ENCODE data around the gene METTL3. TPM values are rescaled to one million over a fixed set of nuclear protein-coding genes. Genes with fewer than 3 reads are reported as not detected.

METTL3 gene
- total RNA-seq, 4 donors from 2014 or later, result 70.7 to 83.1 (median 75.4) TPM

GRCh38 chr14:21509432-21510143 is 1.6 kb downstream of the METTL3 start:
- no peaks in the 10 kb centered on the region for H3K9me3 ChIP-seq
- DNase-seq, result no peak
- no peak overlapping the region for H3K4me3 ChIP-seq (replicated peaks in 1 of 3)
- intact Hi-C loops (cut with DNase I), result no loop called here
- H3K4me1 ChIP-seq, result peaks cover 13 to 16% of the 10 kb centered on the region in 2 donors
- H3K36me3 ChIP-seq, result peaks cover 0 to 6% of the 10 kb centered on the region in 2 donors
- no peak overlapping the region for H3K27ac ChIP-seq
- WGBS, 2 donors, result 81 to 84% methylated on average over 6 of the region's 6 CpGs
- H3K27me3 ChIP-seq, result no peaks in the 10 kb centered on the region
- TF ChIP-seq, protein P1, sequence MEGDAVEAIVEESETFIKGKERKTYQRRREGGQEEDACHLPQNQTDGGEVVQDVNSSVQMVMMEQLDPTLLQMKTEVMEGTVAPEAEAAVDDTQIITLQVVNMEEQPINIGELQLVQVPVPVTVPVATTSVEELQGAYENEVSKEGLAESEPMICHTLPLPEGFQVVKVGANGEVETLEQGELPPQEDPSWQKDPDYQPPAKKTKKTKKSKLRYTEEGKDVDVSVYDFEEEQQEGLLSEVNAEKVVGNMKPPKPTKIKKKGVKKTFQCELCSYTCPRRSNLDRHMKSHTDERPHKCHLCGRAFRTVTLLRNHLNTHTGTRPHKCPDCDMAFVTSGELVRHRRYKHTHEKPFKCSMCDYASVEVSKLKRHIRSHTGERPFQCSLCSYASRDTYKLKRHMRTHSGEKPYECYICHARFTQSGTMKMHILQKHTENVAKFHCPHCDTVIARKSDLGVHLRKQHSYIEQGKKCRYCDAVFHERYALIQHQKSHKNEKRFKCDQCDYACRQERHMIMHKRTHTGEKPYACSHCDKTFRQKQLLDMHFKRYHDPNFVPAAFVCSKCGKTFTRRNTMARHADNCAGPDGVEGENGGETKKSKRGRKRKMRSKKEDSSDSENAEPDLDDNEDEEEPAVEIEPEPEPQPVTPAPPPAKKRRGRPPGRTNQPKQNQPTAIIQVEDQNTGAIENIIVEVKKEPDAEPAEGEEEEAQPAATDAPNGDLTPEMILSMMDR (IDR thresholded peaks at IDR 0.05), result no peak
- TF ChIP-seq POLR2A (IDR thresholded peaks at IDR 0.05), result no peak

GRCh38 chr14:21506557-21506956 is 4.6 kb downstream of the METTL3 start:
- intact Hi-C loops (cut with DNase I), result no loop called here
- Histone ChIP-seq H3K4me1 (peaks cover 13 to 27% of the 10 kb centered on the region in 2 donors), H3K27me3 (no peaks in the 10 kb centered on the region), H3K4me3 (replicated peaks in 1 of 3) (no peak overlapping the region), H3K9me3 (no peaks in the 10 kb centered on the region), H3K36me3 (peaks cover 6 to 12% of the 10 kb centered on the region in 2 donors), H3K27ac (no peak overlapping the region)
- 90 to 94% methylated on average over 2 of the region's 2 CpGs for WGBS, 2 donors
- no peak for TF ChIP-seq POLR2A (IDR thresholded peaks at IDR 0.05)
- TF ChIP-seq, protein P1 (IDR thresholded peaks at IDR 0.05), result no peak
- DNase-seq, result no peak

- Histone ChIP-seq H3K4me3 (replicated peaks in 1 of 3) (no peak overlapping the region), H3K27me3 (no peaks in the 10 kb centered on the region), H3K4me1 (peaks cover 16 to 31% of the 10 kb centered on the region in 2 donors), H3K9me3 (no peaks in the 10 kb centered on the region), H3K27ac (no peak overlapping the region), H3K36me3 (peaks cover 6 to 12% of the 10 kb centered on the region in 2 donors)
- no peak for TF ChIP-seq POLR2A (IDR thresholded peaks at IDR 0.05)
- TF ChIP-seq, protein P1 (IDR thresholded peaks at IDR 0.05), result no peak
- intact Hi-C loops (cut with DNase I), result no loop called here
- no peak for DNase-seq
These were observed 6.1 kb downstream of the METTL3 start for GRCh38 chr14:21505012-21505553.

GRCh38 chr14:21503376-21503775 is 7.8 kb downstream of the METTL3 start:
- peak overlapping the region in 1 of 3 donors; percentile 83 for H3K27ac ChIP-seq
- H3K36me3 ChIP-seq, result peaks cover 17 to 27% of the 10 kb centered on the region in 2 donors
- 94 to 97% methylated on average over 4 of the region's 4 CpGs for WGBS, 2 donors
- no peaks in the 10 kb centered on the region for H3K9me3 ChIP-seq
- no peak overlapping the region for H3K4me3 ChIP-seq (replicated peaks in 1 of 3)
- peaks cover 9 to 20% of the 10 kb centered on the region in 2 donors for H3K4me1 ChIP-seq
- no peaks in the 10 kb centered on the region for H3K27me3 ChIP-seq
- no peak for DNase-seq
- intact Hi-C loops (cut with DNase I), result loop anchor here (5.0 kb wide), 1 partner anchor 54 kb away; no protein-coding TSS in a partner anchor
- TF ChIP-seq POLR2A (IDR thresholded peaks at IDR 0.05), result no peak
- TF ChIP-seq, protein P1 (IDR thresholded peaks at IDR 0.05), result no peak

DNA sequence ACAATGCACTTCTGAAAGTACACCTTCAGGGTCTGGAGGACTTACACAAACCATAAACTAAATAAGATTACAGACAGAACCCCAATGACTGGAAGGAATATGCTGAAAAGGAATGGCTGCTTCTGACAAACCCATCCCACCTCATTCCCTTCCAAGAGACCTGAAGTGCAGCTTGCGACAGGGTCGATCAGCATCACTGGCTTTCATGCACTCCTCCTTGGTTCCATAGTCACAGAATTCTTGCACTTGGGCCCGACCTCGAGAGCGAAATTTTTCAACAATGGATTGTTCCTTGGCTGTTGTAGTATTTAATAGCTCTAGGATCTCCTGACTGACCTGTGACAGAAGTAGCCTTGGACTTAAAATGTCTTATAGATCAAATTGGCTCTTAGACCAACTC is 9.6 kb downstream of the METTL3 start:
- H3K27ac ChIP-seq, result peak overlapping the region; percentile 78 to 85 (median 83)
- H3K27me3 ChIP-seq, result no peaks in the 10 kb centered on the region
- no peaks in the 10 kb centered on the region for H3K9me3 ChIP-seq
- peak in 1 of 2 donors; percentile 35 for TF ChIP-seq POLR2A (IDR thresholded peaks at IDR 0.05)
- TF ChIP-seq, protein P1 (IDR thresholded peaks at IDR 0.05), result peak in 1 of 6 experiments; percentile 5
- WGBS, 2 donors, result 45 to 66% methylated on average over 5 of the region's 5 CpGs
- H3K4me1 ChIP-seq, result peaks cover 9 to 20% of the 10 kb centered on the region in 2 donors
- no peak overlapping the region for H3K4me3 ChIP-seq (replicated peaks in 1 of 3)
- peak; percentile 83 to 87 for DNase-seq
- intact Hi-C loops (cut with DNase I), result loop anchor here (5.0 kb wide), 1 partner anchor 56 kb away; no protein-coding TSS in a partner anchor
- H3K36me3 ChIP-seq, result peaks cover 32 to 35% of the 10 kb centered on the region in 2 donors

Measured in thyroid gland (tissue), 4 donors.